Small intestine (tissue), 7 donors: ENCODE results near the gene CNRIP1. TPM values are rescaled to one million over a fixed set of nuclear protein-coding genes. Genes with fewer than 3 reads are reported as not detected.

Experiments used
- DNase-seq, 2 donors: peaks; one replicate each; pipeline versions ENCODE4 v3.0.0 to v3.0.0-alpha.2; 2013
- FAIRE-seq: peaks from 2 replicates; lab custom pipeline; 2012; peaks lifted over from hg19 to GRCh38; lab: Jason Lieb, UNC
- H3K27ac ChIP-seq, 3 donors: one replicate each; pipeline ENCODE4 v1.5.1; 2013; ENCODE audit warnings: low read length in 2 of 3, mild to moderate bottlenecking in 2 of 3, control low read depth in 1 of 3, inconsistent platforms in 1 of 3, low read depth in 1 of 3, moderate library complexity in 1 of 3
- H3K27me3 ChIP-seq, 3 donors: one replicate each; pipeline ENCODE4 v1.6.1; 2013; ENCODE audit warnings: low read length in 3 of 3, inconsistent platforms in 1 of 3; ENCODE audit not compliant: control insufficient read depth in 3 of 3, insufficient read depth in 3 of 3
- H3K36me3 ChIP-seq, 3 donors: one replicate each; pipeline ENCODE4 v1.6.1; 2013; ENCODE audit warnings: low read length in 3 of 3, inconsistent platforms in 1 of 3, low read depth in 1 of 3, mild to moderate bottlenecking in 1 of 3, moderate library complexity in 1 of 3; ENCODE audit not compliant: control insufficient read depth in 3 of 3, insufficient read depth in 2 of 3
- H3K4me1 ChIP-seq, 3 donors: one replicate each; pipeline ENCODE4 v1.6.1; 2013; ENCODE audit warnings: low read length in 2 of 3, inconsistent platforms in 1 of 3, low read depth in 1 of 3, mild to moderate bottlenecking in 1 of 3, moderate library complexity in 1 of 3; ENCODE audit not compliant: control insufficient read depth in 3 of 3, insufficient read depth in 2 of 3
- H3K4me3 ChIP-seq, 3 donors: one replicate each; pipeline ENCODE4 v1.5.1; 2013; ENCODE audit warnings: low read length in 3 of 3, control low read depth in 1 of 3, inconsistent platforms in 1 of 3, low read depth in 1 of 3, mild to moderate bottlenecking in 1 of 3, moderate library complexity in 1 of 3
- H3K9me3 ChIP-seq, 2 donors: one replicate each; pipeline ENCODE4 v1.6.1; 2013; ENCODE audit warnings: low read depth in 1 of 2, low read length in 1 of 2; ENCODE audit not compliant: control insufficient read depth in 2 of 2, insufficient read depth in 1 of 2
- WGBS, 3 donors: extraction: QIAGEN DNeasy Blood & Tissue Kit; methylation state at CpG; one replicate each; pipeline ENCODE4 v1.1.7; 2013; 5-methylcytosine and 5-hydroxymethylcytosine counted together
- polyA plus RNA-seq, 4 donors: library from polyadenylated mRNA; stranded (reverse) in 3 of 4; unstranded in 1 of 4; fragments of 200-250 nt in 3 of 4; fragments of 120-200 nt in 1 of 4; gene quantifications; one replicate each; pipeline versions ENCODE4 v1.2.1 to v1.2.3, GENCODE V29; 2013
- donor health status: healthy with polysubstance abuse.
- donor health status: control.
- donor health status: control.
- donor health status: Bipolar disorder and iron deficiency.
- donor health status: healthy.

The CNRIP1 gene
- polyA plus RNA-seq, 4 donors: 8.5 to 15.5 (median 9.2) TPM; not detected in 1

- Histone ChIP-seq H3K36me3 (no peaks in the 10 kb centered on the region), H3K27me3 (peaks cover 0 to 4% (median 0%) of the 10 kb centered on the region in 3 donors), H3K27ac (no peak overlapping the region), H3K9me3 (no peaks in the 10 kb centered on the region), H3K4me1 (no peaks in the 10 kb centered on the region), H3K4me3 (no peak overlapping the region)
- DNase-seq: no peak
- WGBS, 3 donors: 74 to 83% (median 80%) methylated on average over 9 of the region's 9 CpGs
- FAIRE-seq: no peak
Observed at GRCh38 chr2:68345129-68345875, 25.6 kb upstream of the CNRIP1 start.

GRCh38 chr2:68344031-68344430 lies 24.3 kb upstream of the CNRIP1 start:
- no peak overlapping the region for H3K4me3 ChIP-seq

GRCh38 chr2:68342470-68342869 lies 22.7 kb upstream of the CNRIP1 start:
- H3K27ac ChIP-seq: no peak overlapping the region
- H3K4me1 ChIP-seq: no peaks in the 10 kb centered on the region
- FAIRE-seq (no peak), DNase-seq (no peak)
- peaks cover 0 to 9% (median 0%) of the 10 kb centered on the region in 3 donors for H3K27me3 ChIP-seq
- no peak overlapping the region for H3K4me3 ChIP-seq
- 73 to 90% (median 86%) methylated on average over 1 of the region's 1 CpG for WGBS, 3 donors
- no peaks in the 10 kb centered on the region for H3K36me3 ChIP-seq
- no peaks in the 10 kb centered on the region for H3K9me3 ChIP-seq

More at GRCh38 chr2:68344031-68344430, 24.3 kb upstream of the CNRIP1 start:
- no peak for FAIRE-seq
- Histone ChIP-seq H3K9me3 (no peaks in the 10 kb centered on the region), H3K4me1 (no peaks in the 10 kb centered on the region), H3K36me3 (no peaks in the 10 kb centered on the region), H3K27me3 (peaks cover 0 to 9% (median 0%) of the 10 kb centered on the region in 3 donors), H3K27ac (no peak overlapping the region)
- 61 to 81% (median 66%) methylated on average over 1 of the region's 1 CpG for WGBS, 3 donors
- no peak for DNase-seq

GRCh38 chr2:68341583-68341982 lies 21.8 kb upstream of the CNRIP1 start:
- H3K27me3 ChIP-seq: peaks cover 0 to 9% (median 0%) of the 10 kb centered on the region in 3 donors
- FAIRE-seq: no peak
- H3K27ac ChIP-seq: no peak overlapping the region
- H3K9me3 ChIP-seq: no peaks in the 10 kb centered on the region
- WGBS, 3 donors: 66 to 75% (median 67%) methylated on average over 4 of the region's 4 CpGs
- H3K4me1 ChIP-seq: no peaks in the 10 kb centered on the region
- DNase-seq: no peak
- no peak overlapping the region for H3K4me3 ChIP-seq
- no peaks in the 10 kb centered on the region for H3K36me3 ChIP-seq

GRCh38 chr2:68341062-68341329 lies 21.2 kb upstream of the CNRIP1 start:
- no peak overlapping the region for H3K4me3 ChIP-seq
- WGBS, 3 donors: 18 to 64% (median 45%) methylated on average over 3 of the region's 3 CpGs
- H3K4me1 ChIP-seq: no peaks in the 10 kb centered on the region
- H3K36me3 ChIP-seq: no peaks in the 10 kb centered on the region
- H3K9me3 ChIP-seq: no peaks in the 10 kb centered on the region
- no peak overlapping the region for H3K27ac ChIP-seq
- FAIRE-seq (no peak), DNase-seq (no peak)
- peaks cover 0 to 9% (median 0%) of the 10 kb centered on the region in 3 donors for H3K27me3 ChIP-seq

- Histone ChIP-seq H3K27me3 (peaks cover 0 to 7% (median 0%) of the 10 kb centered on the region in 3 donors), H3K36me3 (no peaks in the 10 kb centered on the region), H3K27ac (no peak overlapping the region), H3K4me3 (no peak overlapping the region), H3K4me1 (no peaks in the 10 kb centered on the region), H3K9me3 (no peaks in the 10 kb centered on the region)
- 30 to 57% (median 45%) methylated on average over 5 of the region's 5 CpGs for WGBS, 3 donors
- no peak for DNase-seq
- FAIRE-seq: no peak
Observed at GRCh38 chr2:68340226-68341061, 20.7 kb upstream of the CNRIP1 start.

GRCh38 chr2:68336192-68336591 lies 16.4 kb upstream of the CNRIP1 start:
- no peak overlapping the region for H3K4me3 ChIP-seq
- H3K27ac ChIP-seq: no peak overlapping the region
- no peaks in the 10 kb centered on the region for H3K4me1 ChIP-seq
- FAIRE-seq (no peak), DNase-seq (no peak)
- WGBS, 3 donors: 65 to 89% (median 89%) methylated on average over 1 of the region's 1 CpG
- H3K9me3 ChIP-seq: no peaks in the 10 kb centered on the region
- H3K27me3 ChIP-seq: peaks cover 0 to 4% (median 0%) of the 10 kb centered on the region in 3 donors
- H3K36me3 ChIP-seq: no peaks in the 10 kb centered on the region

GRCh38 chr2:68333931-68334330 lies 14.2 kb upstream of the CNRIP1 start:
- Histone ChIP-seq H3K4me3 (no peak overlapping the region), H3K9me3 (no peaks in the 10 kb centered on the region), H3K4me1 (no peaks in the 10 kb centered on the region), H3K27me3 (peaks cover 0 to 2% (median 0%) of the 10 kb centered on the region in 3 donors), H3K36me3 (no peaks in the 10 kb centered on the region), H3K27ac (no peak overlapping the region)
- no peak for DNase-seq
- 69 to 77% (median 75%) methylated on average over 3 of the region's 3 CpGs for WGBS, 3 donors
- no peak for FAIRE-seq
